HG03066 (cell line): ENCODE data around the gene HIGD2B.
"Not testable (repeated sequence)": the region's sequence is repeated elsewhere in the genome, so short reads cannot be mapped to it uniquely, and the experiment has no call there.

ENCODE experiments used
- ATAC-seq: cut with Tn5 transposase; IDR thresholded peaks from one replicate; pipeline ENCODE4 v1.9.1; 2021; ENCODE audit warnings: low read depth; ENCODE audit not compliant: unreplicated experiment

HIGD2B gene, protein sequence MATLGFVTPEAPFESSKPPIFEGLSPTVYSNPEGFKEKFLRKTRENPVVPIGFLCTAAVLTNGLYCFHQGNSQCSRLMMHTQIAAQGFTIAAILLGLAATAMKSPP

DNA sequence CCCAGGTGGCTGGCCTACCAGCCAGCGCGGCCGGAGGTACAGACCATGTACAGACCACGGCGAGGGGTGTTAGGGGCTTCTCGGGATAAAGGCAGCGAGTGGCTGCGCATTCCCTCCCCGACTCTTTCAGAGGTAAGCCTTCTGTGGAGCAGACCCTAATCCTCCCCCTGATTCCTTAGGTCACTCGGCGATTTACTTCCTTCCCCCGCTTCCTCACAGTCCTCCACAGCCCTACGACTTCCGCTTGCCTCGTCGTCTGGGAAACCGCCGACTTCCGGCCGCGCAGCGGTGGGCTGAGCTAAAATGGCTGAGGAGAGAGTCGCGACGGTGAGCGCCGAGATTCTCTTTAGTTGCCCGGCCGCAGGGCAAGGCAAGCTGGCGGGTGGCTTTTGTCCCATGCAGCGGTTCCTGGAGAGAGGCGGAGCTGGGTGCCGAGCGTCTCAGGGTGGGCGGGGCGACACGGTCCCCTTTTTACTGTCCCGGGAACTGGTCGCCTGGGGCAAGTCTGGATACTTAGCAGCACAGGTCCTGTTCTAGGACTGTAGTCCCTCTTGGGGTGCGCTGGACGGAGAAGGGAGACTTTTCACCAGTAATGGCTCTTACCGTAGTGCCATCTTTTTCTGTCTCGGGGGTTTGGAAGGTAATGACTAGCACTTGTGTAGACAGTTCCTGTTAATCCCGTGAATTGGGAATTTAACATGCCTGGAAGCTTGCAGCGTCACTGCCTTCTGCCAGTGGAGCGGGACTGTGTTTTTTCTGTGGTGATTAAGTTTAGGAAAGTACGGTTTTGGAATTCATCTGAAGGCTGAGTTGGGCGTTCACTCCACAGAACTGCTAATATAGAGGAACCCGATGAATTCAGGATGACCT is at the start of gene HIGD2B, which contains the start of gene BBS4:
TSS of gene HIGD2B (minus strand) at position 258 of the 870 bp plus-strand sequence. CDS start 9,808 bp downstream, outside the sequence.
TSS of gene BBS4 (plus strand) at position 283 of the 870 bp plus-strand sequence. CDS start at position 304, 21 bp downstream.
- ATAC-seq = peak; percentile 97

DNA sequence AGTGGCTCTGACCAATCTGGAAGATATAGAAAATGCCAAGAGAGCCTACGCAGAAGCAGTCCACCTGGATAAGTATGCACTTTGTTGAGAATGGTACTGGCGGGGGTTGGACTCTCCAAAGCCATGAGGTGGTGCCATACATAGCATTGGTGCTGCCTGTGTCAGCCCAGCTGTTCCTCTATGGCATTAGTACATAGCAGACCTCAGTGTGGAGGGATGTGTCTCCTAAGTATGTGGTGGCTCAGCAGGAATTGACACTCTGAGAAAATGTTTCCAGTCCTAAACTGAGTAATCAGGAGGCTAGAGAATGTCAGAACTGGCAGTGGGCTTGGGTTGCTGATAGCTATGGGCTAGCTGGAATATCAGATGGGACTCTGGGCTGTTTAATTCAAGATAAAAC is 49.1 kb upstream of the HIGD2B start:
- no peak for ATAC-seq

DNA sequence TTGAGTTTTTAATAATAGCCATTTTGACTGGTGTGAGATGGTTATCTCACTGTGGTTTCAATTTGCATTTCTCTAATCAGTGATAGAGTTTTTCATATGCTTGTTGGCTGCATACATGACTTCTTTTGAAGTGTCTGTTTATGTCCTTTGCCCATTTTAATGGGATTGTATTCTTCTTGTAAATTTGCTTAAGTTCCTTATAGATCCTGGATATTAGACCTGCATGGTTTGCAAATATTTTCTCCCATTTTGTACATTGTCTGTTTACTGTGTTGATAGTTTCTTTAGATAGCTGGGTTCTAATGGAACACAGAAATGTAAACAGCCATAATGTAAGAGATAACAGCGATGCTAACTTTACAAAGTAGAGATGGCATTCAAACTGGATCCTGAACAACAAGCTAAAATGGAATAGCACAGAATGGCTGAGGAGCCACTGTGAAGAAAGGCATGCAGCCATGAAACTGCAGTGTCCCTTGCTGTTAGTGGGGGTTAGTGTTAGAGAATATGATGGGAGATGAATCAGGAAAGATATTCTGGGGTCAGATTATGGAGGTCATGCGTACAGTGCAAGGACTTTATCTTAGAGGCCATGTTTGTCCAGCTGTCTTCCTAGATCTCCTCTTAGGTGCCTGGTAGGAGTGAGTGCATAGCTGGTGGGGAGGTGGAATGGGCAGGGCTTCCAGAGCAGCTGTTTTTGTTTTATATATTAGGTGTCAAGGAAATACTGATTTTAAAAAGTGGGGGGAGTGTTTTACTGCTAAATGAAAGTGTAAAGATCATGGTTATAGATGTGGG is 48.2 kb upstream of the HIGD2B start:
- ATAC-seq = no peak

DNA sequence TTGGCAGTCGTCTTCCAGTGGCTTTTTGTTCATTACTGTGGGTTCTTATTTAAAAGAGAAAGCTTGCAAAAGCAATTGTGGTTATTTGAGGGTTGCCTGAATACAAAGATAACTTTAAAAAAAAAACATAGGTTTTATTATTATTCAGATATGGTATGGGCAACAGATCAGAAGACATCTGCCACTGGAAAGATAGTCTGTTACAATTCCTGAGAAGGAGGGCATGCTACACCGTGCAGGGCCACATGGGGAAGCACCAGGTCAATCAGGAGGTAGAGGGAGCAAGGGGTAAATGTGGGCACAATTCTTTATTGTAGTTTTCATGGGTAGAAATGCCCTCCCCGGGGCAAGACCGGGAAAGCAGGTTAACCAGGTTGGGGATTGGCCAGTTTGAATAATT is 46.5 kb upstream of the HIGD2B start:
- ATAC-seq = no peak

DNA sequence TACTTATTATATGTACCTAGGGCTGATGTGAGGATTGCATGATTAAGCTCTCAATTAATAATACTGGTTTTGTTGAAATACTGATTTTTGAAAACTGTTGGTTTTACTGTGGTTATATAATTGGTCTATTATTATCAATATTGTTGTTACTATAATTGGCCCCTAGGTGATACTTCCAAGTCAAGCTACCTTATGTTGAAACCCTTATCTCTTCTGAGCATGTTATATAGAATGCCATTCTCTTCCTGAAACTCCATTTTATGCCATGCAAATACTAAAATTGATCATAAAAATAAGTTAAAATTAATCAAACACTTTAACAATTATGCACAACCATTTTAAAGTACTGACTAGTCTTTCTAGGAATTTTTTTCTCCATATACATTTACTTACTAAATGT is 46.1 kb upstream of the HIGD2B start:
- no peak for ATAC-seq

DNA sequence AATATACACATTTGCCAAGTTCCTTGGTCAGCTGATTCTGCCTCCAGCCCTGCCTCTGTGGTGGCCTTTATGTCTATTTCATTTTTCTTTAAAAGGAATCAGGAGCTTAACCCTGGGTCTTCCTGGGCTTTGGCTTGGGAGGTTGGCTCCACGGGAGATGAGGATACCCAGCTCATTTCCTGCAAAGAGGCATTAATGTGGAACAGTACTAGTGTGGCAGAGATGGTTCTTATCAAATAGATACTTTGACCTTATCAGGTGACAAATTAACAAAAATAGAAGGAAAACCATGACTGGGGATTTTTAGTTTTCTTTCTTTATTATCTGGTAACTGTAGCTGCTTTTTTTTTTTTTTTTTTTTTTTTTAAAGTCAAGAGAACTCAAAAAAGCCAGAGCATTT is 42.8 kb upstream of the HIGD2B start:
- ATAC-seq = no peak

DNA sequence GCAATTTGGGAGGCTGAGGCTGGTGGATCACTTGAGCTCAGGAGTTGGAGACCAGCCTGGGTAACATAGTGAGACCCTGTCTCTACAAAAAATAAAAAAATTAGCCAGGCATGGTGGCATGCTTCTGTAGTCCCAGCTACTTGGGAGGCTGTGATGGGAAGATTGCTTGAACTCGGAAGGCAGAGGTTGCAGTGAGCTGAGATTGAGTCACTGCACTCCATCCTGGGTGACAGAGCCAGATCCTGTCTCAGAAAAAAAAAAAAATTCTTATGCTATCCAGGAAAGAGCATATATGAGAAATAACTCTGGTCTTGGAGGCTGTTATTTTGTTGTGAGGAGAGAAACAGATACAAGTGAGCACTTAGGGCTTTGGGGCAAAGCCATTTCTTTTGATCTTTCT is 42.3 kb upstream of the HIGD2B start:
- not testable (repeated sequence) for ATAC-seq

DNA sequence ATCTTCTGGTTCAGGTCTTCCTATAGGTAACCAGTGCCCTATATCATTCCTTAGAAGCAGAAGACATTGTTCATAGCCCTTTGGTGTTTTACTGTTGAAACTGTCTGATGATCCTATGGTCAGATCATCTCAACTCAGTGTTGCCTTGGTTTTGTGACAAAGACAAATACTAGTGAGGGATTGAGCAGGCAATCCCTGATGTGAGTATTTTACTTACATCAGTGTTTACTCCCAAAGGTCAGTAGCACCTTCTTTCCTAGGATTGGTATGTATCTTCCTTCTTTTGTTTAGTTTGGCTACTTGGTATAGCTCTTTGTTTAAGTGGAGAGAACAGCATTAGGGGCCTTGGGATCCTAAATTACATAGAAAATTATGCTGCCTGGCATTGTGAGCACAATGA is 41.2 kb upstream of the HIGD2B start:
- no peak for ATAC-seq

DNA sequence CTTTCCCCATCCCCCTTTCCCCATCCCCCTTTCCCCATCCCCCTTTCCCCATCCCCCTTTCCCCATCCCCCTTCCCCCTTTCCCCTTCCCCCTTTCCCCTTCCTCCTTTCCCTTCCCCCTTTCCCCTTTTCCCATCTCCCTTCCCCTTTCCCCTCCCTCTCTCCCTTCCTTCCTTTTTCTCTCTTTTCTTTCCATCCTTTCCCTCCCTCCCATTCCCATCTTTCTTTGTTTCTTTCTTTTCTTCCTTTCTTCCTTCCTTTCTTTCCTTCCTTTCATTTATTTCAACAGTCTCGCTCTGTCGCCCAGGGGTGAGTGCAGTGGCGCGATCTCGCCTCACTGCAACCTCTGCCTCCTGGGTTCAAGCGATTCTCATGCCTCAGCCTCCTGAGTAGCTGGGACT is 39.9 kb upstream of the HIGD2B start:
- ATAC-seq = not testable (repeated sequence)

DNA sequence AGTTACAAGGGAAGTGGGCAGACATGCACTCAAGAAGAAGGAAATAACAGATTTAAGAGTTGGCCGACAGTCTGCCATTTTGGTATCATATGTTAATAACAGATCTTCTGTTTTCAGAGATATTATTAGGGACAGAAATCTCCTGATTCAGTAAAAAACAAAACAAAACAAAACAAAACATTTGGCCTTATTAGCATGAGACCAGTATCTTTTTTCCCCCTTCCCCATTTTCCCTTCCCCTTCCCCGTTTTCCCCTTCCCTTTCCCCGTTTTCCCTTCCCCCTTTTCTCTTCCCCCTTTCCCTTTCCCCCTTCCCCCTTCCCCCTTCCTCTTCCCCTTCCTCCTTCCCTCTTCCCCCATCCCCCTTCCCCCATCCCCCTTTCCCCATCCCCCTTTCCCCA is 39.5 kb upstream of the HIGD2B start:
- ATAC-seq = no peak

DNA sequence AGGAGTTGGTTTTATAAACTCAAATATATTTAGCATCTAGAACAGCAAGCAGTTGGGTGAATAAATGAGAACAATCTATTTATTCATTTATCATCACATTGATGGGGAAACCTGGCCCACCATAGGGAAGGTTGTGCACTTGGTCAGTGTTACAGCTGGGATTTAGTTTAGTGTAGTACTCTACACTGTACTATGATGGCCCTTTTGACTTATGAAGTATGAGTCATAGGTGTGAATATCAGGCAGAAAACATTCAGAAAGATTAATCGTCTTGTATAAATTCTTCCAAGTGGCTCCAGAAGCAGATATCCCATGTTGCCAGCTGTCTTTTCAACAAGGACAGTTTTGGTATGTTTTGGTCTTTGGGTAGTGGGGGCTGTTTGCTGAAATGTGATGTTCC is 38.0 kb upstream of the HIGD2B start:
- no peak for ATAC-seq

DNA sequence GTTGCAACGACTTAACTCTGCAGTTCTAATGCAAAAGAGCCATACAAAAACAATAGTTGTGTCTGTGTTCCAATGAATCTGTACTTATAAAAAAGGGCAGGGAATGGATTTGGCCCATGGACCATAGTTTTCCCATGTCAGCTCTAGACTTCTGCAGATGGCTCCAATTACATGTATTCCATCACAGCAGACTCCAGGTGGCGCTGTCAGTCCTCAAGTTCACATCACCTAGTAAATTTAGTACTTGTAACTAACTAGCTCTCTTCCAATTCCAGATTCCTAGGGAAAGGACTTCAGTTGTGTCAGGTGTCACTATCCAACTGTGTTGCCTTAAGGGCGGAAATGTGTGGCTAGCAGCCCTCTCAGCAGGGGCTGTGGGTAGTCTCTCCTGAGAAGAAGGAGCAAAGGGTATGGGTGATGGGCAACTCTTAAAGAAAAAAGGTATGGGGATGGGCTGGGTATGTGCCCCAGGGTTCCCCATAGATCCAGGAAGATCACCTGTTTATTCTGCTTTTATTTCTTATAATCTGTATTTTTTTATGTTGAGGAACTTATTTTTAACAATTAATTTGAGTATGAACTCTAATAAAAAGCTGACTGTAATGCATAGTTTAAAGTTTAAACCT is 36.2 kb upstream of the HIGD2B start:
- ATAC-seq = no peak

DNA sequence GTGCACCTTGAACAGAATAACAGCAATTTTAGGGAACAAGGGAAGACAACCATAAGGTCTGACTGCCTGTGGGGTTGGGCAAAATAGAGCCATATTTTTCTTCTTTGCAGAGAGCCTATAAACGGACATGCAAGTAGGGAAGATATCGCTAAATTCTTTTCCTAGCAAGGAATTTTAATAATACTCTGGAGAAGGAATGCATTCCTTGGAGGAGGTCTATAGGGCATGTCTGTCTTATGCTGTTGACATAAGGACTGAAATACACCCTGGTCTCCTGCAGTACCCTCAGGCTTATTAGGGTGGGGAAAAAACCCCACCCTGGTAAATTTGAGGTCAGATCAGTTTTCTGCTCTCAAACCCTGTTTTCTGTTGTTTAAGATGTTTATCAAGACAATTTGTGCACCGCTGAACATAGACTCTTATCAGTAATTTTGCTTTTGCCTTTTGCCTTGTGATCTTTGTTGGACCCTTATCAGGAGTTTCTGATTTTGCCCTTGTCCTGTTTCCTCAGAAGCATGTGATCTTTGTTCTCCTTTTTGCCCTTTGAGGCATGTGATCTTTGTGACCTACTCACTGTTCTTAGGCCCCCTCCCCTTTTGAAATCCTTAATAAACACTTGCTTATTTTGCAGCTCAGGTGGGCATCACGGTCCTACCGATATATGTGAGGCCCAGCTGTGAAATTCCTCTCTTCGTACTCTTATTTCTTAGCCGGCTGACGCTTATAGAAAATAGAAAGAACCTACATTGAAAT is 22.7 kb upstream of the HIGD2B start:
- not testable (repeated sequence) for ATAC-seq

DNA sequence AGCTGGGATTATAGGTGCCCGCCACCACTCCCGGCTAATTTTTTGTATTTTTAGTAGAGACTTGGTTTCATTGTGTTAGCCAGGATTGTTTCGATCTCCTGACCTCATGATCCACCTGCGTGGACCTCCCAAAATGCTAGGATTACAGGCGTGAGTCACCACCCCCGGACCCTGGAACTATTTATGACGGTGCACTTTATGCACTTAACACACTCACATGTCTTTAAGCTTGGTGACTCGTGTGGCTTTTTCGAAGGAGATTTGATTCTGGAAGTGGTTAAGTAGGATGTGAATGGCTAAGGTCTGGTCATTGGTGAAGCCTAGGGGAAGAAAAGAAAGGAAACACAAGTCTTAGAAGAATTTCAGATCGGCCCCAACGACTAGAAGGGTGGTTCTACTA is 20.3 kb upstream of the HIGD2B start:
- ATAC-seq = no peak

DNA sequence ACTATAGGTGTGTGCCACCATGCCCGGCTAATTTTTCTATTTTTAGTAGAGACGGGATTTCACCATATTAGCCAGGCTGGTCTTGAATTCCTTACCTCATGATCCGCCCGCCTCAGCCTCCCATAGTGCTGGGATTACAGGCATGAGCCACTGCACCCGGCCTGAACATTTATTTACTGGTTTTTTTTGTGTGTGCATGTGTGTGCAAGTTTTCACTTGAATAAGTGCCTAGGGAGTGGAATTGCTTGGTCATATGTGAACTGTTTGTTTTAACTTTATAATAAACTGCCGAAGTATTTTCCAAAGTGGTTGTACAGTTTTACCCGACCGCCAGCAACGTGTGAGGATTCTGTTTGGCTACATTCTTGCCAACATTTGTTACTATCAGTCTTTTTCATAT is 14.1 kb upstream of the HIGD2B start:
- no peak for ATAC-seq

DNA sequence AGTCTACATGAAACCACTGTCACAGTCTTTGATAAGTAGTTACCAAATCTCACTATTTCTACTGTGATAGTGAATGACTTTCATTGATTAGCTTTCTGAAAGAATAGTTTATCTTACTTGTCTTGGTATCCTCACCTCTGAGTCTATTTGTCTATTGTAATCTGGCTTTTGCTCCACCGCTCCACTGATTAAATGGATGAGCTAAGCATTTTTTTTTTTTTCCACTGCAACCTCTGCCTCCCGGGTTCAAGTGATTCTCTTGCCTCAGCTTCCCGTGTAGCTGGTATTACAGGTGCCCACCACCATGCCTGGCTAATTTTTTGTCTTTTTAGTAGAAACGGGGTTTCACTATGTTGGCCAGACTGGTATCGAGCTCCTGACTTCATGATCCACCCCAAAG is 13.0 kb upstream of the HIGD2B start:
- ATAC-seq = no peak

DNA sequence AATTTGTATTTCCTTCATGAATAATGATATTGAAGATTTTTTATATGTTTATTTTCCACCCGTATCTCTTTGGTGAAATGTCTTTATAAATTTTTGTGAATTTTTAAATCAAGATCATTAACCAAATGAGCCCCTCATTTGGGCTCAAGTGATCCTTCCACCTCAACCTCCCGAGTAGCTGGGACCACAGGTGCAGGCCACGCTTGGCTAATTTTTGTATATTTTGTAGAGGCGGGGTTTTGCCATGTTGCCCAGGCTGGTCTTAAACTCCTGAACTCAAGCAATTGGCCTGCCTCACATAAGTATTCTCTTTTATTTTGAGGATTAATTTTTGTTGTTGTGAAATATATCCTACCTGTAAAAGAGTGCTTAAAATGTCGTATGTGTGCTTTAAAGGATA is 5.0 kb upstream of the HIGD2B start:
- no peak for ATAC-seq

DNA sequence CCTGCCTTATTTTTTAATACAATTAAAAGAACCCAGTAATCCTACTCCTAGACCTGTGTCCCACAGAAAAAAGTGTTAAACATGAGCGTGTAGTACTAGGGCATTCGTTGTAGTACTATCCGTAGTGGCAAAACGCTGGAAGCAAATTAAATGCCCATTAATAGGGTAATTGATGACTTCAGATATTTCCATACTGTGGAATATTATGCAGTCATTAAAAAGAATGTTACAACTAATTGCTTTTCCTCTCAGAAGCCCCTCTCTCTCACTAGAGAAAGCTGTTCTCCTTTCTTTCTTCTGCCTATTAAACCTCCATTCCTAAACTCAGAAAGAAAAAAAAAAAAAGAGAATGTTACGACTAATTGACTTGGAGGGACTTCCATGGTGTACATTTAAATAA is 2.7 kb upstream of the HIGD2B start:
- ATAC-seq = no peak

DNA sequence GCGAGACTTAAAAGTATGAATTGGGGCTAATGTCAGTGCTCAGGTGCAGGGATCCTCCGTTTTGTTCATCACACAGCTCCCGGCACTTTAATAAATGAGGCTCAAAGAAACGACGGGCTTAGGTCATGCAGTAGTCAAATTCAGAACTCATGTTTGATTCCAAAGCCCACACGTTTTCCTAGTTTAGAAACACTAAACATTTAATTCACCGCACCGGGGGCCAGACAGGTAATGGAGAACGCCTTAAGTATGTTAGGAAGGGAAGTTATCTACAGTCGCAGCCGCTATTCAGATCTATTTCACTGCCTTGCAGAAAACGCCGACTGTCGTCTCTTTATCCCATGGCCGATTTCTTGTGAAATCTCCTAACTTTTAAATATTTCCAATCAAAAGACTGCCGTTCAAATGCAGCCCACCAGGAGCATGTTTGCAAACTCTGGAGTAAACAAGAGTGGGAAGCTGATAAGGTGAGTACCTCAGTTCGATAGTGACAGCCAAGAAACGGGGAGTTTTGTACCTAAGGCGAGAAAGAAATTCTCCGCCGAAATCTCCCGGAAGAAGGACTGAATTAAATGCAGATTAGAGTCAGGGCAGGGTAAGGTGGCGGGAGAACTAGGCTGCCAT is 569 bp downstream of the HIGD2B start:
- no peak for ATAC-seq

DNA sequence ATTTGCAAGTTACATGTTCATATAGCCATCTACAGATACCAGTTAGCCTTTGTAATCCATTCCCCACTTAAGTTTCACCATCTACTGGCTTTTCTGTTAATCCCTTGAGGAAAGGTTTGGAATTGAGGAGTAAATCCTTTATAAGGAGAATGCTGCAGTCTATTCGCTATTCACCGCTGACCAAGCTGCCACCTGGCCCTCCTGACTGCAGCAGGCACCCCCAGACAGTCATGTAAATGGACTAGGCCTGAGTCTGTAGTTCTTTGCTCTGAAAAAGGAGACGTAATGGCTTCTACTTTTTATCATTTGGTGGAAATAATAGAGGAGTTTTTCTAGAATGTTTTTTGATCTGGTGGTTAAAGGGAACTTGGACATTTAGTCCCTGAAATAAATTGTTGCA is 3.2 kb downstream of the HIGD2B start:
- no peak for ATAC-seq
